ENCODE data around the gene NPIPB8.

GRCh38 chr16:28592511-28592910 lies 45.4 kb upstream of the NPIPB8 start:
- no peak for TF ChIP-seq CTCF (IDR thresholded peaks at IDR 0.05)
- no peak for TF ChIP-seq POLR2A (IDR thresholded peaks at IDR 0.05)
